B cell (primary cell): ENCODE measurements around the gene CES4A. TPM values are rescaled to one million over a fixed set of nuclear protein-coding genes. Genes with fewer than 3 reads are reported as not detected.

ENCODE experiments used
- ATAC-seq: fragments of 200-7000 bp; cut with Tn5 transposase; one replicate; pipeline ENCODE4 v1.10.0; 2021; ENCODE audit warnings: low read depth, mild to moderate bottlenecking, moderate number of reproducible peaks, moderate library complexity
- CTCF ChIA-PET: fragments of 350-600 bp; sonication (Branson Sonifier 250); formaldehyde crosslinking; loops from one replicate; lab custom pipeline; 2021; ENCODE audit warnings: antibody characterized with exemption, inconsistent platforms; lab: Charles Lee
- POLR2A ChIA-PET: fragments of 350-600 bp; sonication (Branson Sonifier 250); formaldehyde crosslinking; loops from one replicate; lab custom pipeline; 2021; ENCODE audit warnings: antibody characterized with exemption; lab: Charles Lee
- DNase-seq: peaks from one replicate; pipeline ENCODE4 v3.0.0; 2013
- H2AFZ ChIP-seq: 2 replicates; pipeline ENCODE4 v1.6.1; 2012; ENCODE audit warnings: mild to moderate bottlenecking, low read depth, low read length; ENCODE audit not compliant: insufficient read depth, poor library complexity, severe bottlenecking
- H3K27ac ChIP-seq, 2 donors: 1 replicate in 1 of 2; 2 replicates in 1 of 2; pipeline ENCODE4 v1.5.1; 2012 to 2013; ENCODE audit warnings: low read length in 2 of 2, mild to moderate bottlenecking in 2 of 2, moderate library complexity in 1 of 2
- H3K27me3 ChIP-seq, 4 experiments: fragments of 200-600 bp in 1 of 4; sonication (generic) in 1 of 4; replicated peaks in 1 of 4; 1 replicate in 2 of 4; 2 replicates in 2 of 4; pipeline versions ENCODE4 v1.6.1 to v1.7.0; 2013 to 2016; ENCODE audit warnings: low read length in 3 of 4, mild to moderate bottlenecking in 2 of 4, mixed read lengths in 1 of 4, moderate library complexity in 1 of 4; ENCODE audit not compliant: insufficient read depth in 4 of 4, control insufficient read depth in 3 of 4; ENCODE audit errors: control extremely low read depth in 1 of 4
- H3K36me3 ChIP-seq, 2 experiments: replicated peaks in 1 of 2; 1 replicate in 1 of 2; 2 replicates in 1 of 2; pipeline versions ENCODE4 v1.6.1 to v1.7.1; 2013; ENCODE audit warnings: low read length in 1 of 2; ENCODE audit not compliant: insufficient read depth in 2 of 2, control insufficient read depth in 1 of 2; ENCODE audit errors: control extremely low read depth in 1 of 2, extremely low read depth in 1 of 2
- H3K4me1 ChIP-seq, 2 donors: fragments of 200-600 bp in 1 of 2; sonication (generic) in 1 of 2; 1 replicate in 1 of 2; 2 replicates in 1 of 2; pipeline versions ENCODE4 v1.5.1 to v1.6.1; 2013 to 2017; ENCODE audit warnings: low read length in 2 of 2; ENCODE audit not compliant: control insufficient read depth in 2 of 2, insufficient read depth in 2 of 2
- H3K4me2 ChIP-seq: replicated peaks from 2 replicates; pipeline ENCODE3; 2012; ENCODE audit warnings: mild to moderate bottlenecking, low read depth, low read length; ENCODE audit not compliant: poor library complexity, severe bottlenecking
- H3K4me3 ChIP-seq, 5 experiments: fragments of 200-600 bp in 1 of 5; sonication (generic) in 1 of 5; 1 replicate in 3 of 5; 2 replicates in 2 of 5; pipeline versions ENCODE4 v1.5.1 to v1.7.0; 2011 to 2016; ENCODE audit warnings: low read length in 4 of 5, mild to moderate bottlenecking in 4 of 5, low read depth in 2 of 5, control low read depth in 1 of 5, moderate library complexity in 1 of 5; ENCODE audit not compliant: insufficient read depth in 1 of 5; ENCODE audit errors: control extremely low read depth in 1 of 5, extremely low read depth in 1 of 5
- H3K79me2 ChIP-seq: fragments of 200-600 bp; sonication (generic); one replicate; pipeline ENCODE4 v1.6.0; 2016; ENCODE audit warnings: low read length; ENCODE audit not compliant: control insufficient read depth, insufficient read depth
- H3K9ac ChIP-seq: fragments of 200-600 bp; sonication (generic); 2 replicates; pipeline ENCODE4 v1.6.1; 2017; ENCODE audit warnings: mild to moderate bottlenecking, low read length, moderate library complexity
- H3K9me3 ChIP-seq, 3 donors: one replicate each; pipeline versions ENCODE4 v1.6.1 to v1.7.1; 2013; ENCODE audit warnings: low read length in 2 of 3; ENCODE audit not compliant: control insufficient read depth in 2 of 3, insufficient read depth in 1 of 3; ENCODE audit errors: control extremely low read depth in 1 of 3
- H4K20me1 ChIP-seq: 2 replicates; pipeline ENCODE4 v1.6.0; 2012; ENCODE audit warnings: mild to moderate bottlenecking, low read length; ENCODE audit not compliant: insufficient read depth, control insufficient read depth, poor library complexity, severe bottlenecking
- H3K27ac Mint-ChIP-seq: one replicate; pipeline ENCODE4 v1.8.0; 2021; ENCODE audit warnings: mixed read lengths
- H3K27me3 Mint-ChIP-seq: one replicate; pipeline ENCODE4 v1.8.0; 2021; ENCODE audit warnings: mixed read lengths
- H3K4me1 Mint-ChIP-seq: one replicate; pipeline ENCODE4 v1.8.0; 2021; ENCODE audit warnings: mixed read lengths
- H3K4me3 Mint-ChIP-seq: one replicate; pipeline ENCODE4 v1.8.0; 2021; ENCODE audit warnings: mixed read lengths
- H3K9me3 Mint-ChIP-seq: one replicate; pipeline ENCODE4 v1.8.0; 2022; ENCODE audit warnings: mixed read lengths; ENCODE audit not compliant: insufficient read depth
- EZH2 ChIP-seq: IDR thresholded peaks from 2 replicates; pipeline ENCODE4 v1.6.1; 2012; ENCODE audit warnings: borderline replicate concordance, low read depth, mild to moderate bottlenecking, moderate library complexity, low read length; ENCODE audit not compliant: insufficient read depth, poor library complexity, severe bottlenecking
- WGBS: methylation state at CpG from one replicate; pipeline ENCODE4 v1.1.5; 2013; ENCODE audit warnings: missing lambda C conversion rate; ENCODE audit not compliant: insufficient coverage; 5-methylcytosine and 5-hydroxymethylcytosine counted together
- intact Hi-C: fragments of 100-400 bp; cut with micrococcal nuclease; formaldehyde crosslinking; loops from one replicate; pipeline ENCODE4 v1.10.0; 2022
- polyA plus RNA-seq: library from polyadenylated mRNA; depleted of rRNA; stranded (reverse); fragments of >200 nt; gene quantifications from 2 replicates; pipeline ENCODE4 v1.2.3, GENCODE V29; 2012
- total RNA-seq, 2 donors: library from RNA; stranded (reverse); fragments of 120-200 nt in 1 of 2; gene quantifications; 1 replicate in 1 of 2; 2 replicates in 1 of 2; pipeline versions ENCODE4 v1.2.3 to v1.2.4, GENCODE V29; 2013 to 2022
- TF ChIP-seq, protein P1 (sequence below): fragments of 200-600 bp; IDR thresholded peaks from one replicate; pipeline ENCODE4 v1.8.0; 2022; ENCODE audit warnings: antibody characterized with exemption, mild to moderate bottlenecking

CES4A gene
- total and polyA plus RNA-seq, 2 donors (not counting 1 experiment from before 2014, with no cell fraction given): 8.4 to 17.3 TPM

DNA sequence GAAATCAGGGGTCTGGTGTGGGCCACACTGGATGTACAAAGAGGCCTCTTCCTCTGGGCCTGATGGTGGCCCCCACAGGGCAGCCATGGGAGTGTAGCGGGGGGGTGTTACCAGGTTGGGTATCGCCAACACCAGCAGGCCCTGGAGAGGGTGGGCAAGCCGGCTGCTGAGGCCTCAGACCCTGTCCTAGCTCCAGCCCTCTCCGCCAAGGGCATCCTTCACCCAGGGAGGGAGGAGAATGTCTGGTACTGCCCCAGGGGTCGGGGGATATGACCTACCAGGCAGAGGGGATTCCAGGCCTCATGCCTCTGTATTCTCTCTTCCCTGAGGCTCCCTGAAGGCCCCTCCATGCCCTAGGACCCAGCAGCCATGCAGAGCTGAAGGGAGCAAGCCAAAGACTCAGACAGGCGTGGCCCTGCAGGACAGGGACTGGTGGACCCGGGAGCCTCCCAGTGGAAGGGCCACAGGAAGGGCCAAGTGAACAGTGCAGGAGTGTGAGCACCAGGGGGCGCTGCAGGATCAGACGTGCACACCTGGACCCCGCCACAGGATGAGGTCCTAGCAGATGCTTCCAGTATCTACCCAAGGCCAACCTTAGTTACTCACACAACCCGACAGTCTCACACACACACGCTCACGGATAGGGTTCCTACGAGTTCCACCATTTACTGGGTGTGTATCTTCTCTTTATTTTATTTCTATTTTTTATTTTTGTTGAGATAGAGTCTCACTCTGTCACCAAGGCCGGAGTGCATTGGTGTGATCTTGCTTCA, 10.9 kb upstream of the CES4A start:
- H3K27ac Mint-ChIP-seq: peak overlapping the region; percentile 15
- 26% methylated on average over 7 of the region's 15 CpGs for WGBS
- H3K4me3 Mint-ChIP-seq: no peak overlapping the region

More for the DNA sequence above, 10.9 kb upstream of the CES4A start:
- Histone ChIP-seq H3K9me3 (no peaks in the 10 kb centered on the region), H3K79me2 (no peaks in the 10 kb centered on the region), H3K36me3 (no peaks in the 10 kb centered on the region), H3K4me3 (no peak overlapping the region), H3K27ac (no peak overlapping the region), H3K4me1 (peaks cover 0 to 3% of the 10 kb centered on the region in 2 donors), H3K9ac (no peak overlapping the region), H2AFZ (no peak overlapping the region), H4K20me1 (no peaks in the 10 kb centered on the region), H3K4me2 (no peak overlapping the region), H3K27me3 (peaks cover 0 to 13% (median 0%) of the 10 kb centered on the region in 4 experiments)
- ChIA-PET CTCF (interaction anchor here (0.6 to 3.5 kb wide), 10 partner anchors 19 to 347 kb away, joined by 3 to 27 read pairs (median 3); partner anchors contain the start of gene EXOC3L1), POLR2A (no interaction called here)
- peaks cover 16% of the 10 kb centered on the region for H3K27me3 Mint-ChIP-seq
- DNase-seq (peak; percentile 87), ATAC-seq (peak; percentile 98)
- no peaks in the 10 kb centered on the region for H3K9me3 Mint-ChIP-seq
- TF ChIP-seq EZH2: no peak
- TF ChIP-seq, protein P1, sequence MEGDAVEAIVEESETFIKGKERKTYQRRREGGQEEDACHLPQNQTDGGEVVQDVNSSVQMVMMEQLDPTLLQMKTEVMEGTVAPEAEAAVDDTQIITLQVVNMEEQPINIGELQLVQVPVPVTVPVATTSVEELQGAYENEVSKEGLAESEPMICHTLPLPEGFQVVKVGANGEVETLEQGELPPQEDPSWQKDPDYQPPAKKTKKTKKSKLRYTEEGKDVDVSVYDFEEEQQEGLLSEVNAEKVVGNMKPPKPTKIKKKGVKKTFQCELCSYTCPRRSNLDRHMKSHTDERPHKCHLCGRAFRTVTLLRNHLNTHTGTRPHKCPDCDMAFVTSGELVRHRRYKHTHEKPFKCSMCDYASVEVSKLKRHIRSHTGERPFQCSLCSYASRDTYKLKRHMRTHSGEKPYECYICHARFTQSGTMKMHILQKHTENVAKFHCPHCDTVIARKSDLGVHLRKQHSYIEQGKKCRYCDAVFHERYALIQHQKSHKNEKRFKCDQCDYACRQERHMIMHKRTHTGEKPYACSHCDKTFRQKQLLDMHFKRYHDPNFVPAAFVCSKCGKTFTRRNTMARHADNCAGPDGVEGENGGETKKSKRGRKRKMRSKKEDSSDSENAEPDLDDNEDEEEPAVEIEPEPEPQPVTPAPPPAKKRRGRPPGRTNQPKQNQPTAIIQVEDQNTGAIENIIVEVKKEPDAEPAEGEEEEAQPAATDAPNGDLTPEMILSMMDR: peak; percentile 93
- peaks cover 1% of the 10 kb centered on the region for H3K4me1 Mint-ChIP-seq
- intact Hi-C loops: loop anchor here (1.0 to 2.0 kb wide), 4 partner anchors 123 to 439 kb away; partner anchors contain the start of genes FBXL8, TRADD and ZDHHC1
